HG02943 (cell line): ENCODE measurements around the gene RALBP1.

Source experiments
- ATAC-seq: cut with Tn5 transposase; IDR thresholded peaks from one replicate; pipeline ENCODE4 v1.9.1; 2021; ENCODE audit warnings: mild to moderate bottlenecking, low read depth, moderate library complexity; ENCODE audit not compliant: unreplicated experiment

The RALBP1 gene

GRCh38 chr18:9578306-9578705 lies 103.0 kb downstream of the RALBP1 start:
- no peak for ATAC-seq

- no peak for ATAC-seq
These were observed 106.4 kb downstream of the RALBP1 start for GRCh38 chr18:9581667-9582066.

- ATAC-seq, result no peak
These were observed 111.5 kb downstream of the RALBP1 start for GRCh38 chr18:9586814-9587213.
